ENCODE data around the gene LSM4.

- TF ChIP-seq CTCF (IDR thresholded peaks at IDR 0.05; ENCODE audit: extremely low read depth in 1 of 2, insufficient read depth in 1 of 2, low read depth in 1 of 2, low read length in 2 of 2) (no peak), EZH2 (IDR thresholded peaks at IDR 0.05; ENCODE audit: borderline replicate concordance, low read depth, low read length, severe bottlenecking) (no peak), JUN (IDR thresholded peaks at IDR 0.05; ENCODE audit: borderline replicate concordance, insufficient read depth, insufficient read length, low read depth) (no peak), POLR2AphosphoS5 (IDR thresholded peaks at IDR 0.05; ENCODE audit: insufficient read depth, low read depth, low read length) (no peak), MAX (IDR thresholded peaks at IDR 0.05; ENCODE audit: insufficient read depth, insufficient read length) (no peak)
Observed at GRCh38 chr19:18362934-18363542, 40.2 kb upstream of the LSM4 start.
